GM19240 (cell line): Measurements from ENCODE around the gene ADAT3.

Experiments
- DNase-seq: peaks from one replicate; pipeline ENCODE4 v3.0.0; 2011; ENCODE audit warnings: low spot score; ENCODE audit not compliant: insufficient read length

Gene ADAT3

DNA sequence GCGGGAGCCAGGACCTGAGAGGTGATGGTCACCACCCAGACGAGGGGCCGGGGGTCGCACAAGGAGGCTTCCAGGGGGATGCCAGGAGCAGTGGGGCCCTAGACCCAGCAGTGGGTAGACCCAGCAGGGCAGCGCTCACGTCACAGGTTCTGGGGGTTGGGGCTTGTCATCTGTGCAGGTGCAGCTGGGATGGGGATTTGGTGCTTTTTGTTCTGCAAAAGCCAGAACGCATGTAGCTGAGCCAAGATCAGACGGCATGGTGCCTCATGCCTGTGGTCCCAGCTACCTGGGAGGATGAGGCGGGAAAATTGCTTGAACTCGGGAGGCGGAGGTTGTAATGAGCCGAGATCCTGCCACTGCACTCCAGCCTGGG is 50.9 kb downstream of the ADAT3 start:
- no peak for DNase-seq

DNA sequence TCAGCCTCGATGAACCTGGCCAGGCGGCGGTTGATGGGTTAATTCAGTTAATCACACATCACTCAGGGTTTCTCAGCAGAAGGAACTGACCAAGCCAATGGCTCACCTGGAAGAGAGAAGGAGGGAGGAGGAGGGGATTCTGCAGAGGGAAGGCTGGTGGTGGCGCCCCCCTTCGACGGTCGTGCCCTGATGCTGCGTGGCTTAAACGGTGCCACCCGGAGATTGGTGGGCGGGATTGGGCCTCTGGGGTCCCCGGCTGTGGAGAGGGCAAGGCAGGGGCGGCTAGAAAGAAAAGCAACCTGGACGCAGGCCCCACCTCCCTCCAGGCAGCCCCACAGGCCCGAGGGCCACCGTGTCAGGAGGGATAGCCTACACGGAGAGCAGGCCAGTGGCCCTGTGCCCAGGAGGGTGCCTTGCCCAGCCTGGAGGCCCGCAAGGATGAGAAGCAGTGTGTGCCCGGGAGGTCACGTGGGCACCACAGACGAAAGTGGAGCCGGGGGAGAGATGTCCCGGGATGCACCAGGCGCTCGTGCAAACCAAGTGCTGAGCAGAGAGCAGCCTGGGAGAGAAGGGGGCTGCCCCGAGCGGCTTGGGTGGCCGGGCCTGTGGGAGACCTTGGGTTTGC is 51.8 kb downstream of the ADAT3 start:
- no peak for DNase-seq

DNA sequence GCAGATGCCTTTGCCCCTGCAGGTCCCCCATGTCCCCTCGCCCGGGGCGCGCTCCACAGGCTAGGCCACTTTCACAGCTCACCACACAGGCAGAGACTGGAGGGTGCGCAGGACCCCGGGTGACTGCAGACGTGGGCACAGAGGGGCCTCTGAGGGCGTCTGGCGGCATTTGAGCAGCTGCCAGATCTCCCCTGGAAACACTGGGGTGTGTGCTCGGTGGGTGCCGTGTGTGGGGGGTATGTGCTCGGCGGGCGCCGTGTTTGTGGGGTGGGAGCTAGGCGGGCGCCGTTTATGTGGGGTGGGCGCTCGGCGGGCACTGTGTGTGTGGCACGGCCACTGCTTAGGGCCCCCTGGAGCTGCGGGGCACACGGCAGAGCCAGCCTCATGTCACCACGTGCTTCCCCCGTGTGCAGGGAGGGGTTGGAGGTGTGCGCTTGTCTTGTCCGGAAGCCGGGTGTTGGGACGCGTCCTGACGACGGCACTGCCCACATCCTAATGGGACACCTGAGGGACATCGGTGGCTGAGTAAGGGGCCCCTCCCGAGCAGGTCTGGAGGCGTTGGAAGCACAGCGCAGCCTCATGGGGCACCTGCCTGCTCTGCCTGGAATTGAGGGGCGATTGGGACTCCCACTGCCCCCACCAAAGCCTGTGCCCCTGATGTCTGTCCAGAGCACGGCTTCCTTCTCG is 52.5 kb downstream of the ADAT3 start:
- DNase-seq: no peak

DNA sequence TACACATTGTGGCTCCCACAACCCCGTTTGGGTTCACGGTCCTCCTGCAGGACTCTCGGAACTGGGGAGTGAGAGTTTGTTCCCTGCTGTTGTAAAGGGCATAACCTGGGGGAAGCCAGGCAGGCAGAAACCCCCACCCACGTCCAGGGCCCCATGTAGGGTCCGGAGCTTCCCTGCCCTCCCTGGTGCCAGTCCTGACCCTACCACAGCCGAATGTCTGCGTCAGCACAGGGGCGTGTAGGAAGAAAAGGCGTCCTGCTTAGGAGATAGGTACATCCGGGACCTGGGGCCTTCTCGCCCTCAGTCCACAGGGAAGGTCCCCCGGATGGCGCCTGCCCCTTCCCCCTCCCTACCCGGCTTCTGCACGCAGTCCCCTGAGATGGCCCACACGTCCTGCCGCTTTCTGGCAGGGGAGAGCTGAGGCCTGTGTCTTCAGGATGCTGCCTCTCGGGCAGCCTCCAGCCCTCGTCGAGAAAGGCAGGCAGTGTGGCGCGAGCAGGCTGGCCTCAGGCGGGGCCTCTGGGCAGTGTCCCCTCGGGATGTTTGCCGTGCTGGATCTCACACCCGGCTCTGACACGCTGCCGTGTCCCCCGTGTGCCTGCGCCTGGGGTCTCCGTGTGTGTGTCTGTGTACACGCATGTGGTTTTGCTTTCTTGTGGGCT is 54.9 kb downstream of the ADAT3 start:
- no peak for DNase-seq

DNA sequence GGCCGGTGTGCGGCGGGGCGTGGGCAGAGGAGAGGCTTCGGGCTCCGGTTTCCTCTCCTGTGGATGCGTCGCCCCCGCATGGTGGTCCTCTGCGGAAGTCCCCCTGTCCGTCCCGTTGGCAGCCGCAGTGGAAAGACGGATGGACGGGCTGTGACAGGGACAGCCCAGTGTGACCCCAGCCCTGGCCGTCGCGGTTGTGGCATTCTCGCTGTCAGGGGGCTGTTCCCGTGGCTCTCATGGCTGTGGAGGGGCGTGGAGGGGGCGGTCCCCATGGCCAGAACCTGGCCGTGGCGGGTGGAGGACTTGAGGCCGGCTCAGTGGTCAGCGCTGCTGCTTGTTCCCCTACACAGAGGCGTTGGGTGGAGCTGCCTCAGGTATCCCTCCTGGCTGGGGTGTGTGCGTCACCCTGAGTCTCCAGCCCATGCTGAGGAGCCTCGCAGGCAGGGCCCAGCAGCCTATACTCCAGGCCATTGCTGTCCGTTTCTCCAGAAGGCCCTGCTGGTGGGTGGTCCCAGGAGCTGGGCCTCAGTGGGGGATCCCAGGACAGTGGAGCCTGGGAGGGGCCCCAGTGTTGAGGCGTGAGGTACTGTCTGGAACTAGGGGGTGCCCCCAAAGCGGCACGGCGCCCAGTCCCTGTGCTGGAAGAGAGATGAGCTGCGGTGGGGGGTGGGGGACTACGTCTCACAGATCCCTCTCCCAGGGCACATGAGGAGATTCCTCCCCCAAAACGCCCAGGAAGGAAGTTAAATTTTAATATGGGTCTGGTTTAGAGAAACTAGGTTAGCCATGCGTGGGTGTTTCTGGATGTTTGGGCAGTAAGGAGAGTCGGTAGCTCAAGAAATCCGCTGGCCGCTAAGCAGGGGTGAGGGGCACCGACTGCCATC is 56.0 kb downstream of the ADAT3 start:
- no peak for DNase-seq

DNA sequence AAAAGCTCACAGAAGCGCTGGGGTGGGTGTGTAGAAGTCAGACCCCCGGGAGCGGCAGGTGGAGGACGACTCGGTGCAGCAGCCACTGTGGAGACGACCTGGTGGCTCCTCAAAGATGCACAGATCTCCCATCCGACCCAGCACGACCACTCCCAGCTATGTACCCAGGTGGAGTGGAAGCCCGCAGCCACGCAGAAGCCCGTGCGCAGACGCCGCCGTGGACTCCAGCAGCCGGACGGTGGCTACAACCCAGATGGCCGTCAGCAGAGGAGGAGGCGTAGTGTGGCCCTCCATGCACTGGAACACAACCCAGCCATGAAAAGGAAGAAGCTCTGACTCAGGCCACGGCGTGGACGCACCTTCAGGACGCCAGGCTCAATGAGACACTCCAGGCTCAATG is 57.5 kb downstream of the ADAT3 start:
- DNase-seq: no peak
